Renal pelvis (tissue), 4 donors: ENCODE measurements around the gene HSF4. TPM values are rescaled to one million over a fixed set of nuclear protein-coding genes. Genes with fewer than 3 reads are reported as not detected.
A peak's percentile ranks its signal among the peaks of the same experiment; 100 is the strongest.

Experiments used
- DNase-seq: peaks from one replicate; pipeline ENCODE4 v3.0.0-alpha.2; 2013
- polyA plus RNA-seq, 3 donors: library from polyadenylated mRNA; unstranded; fragments of 120-200 nt; gene quantifications; one replicate each; pipeline ENCODE4 v1.2.1, GENCODE V29; 2013; ENCODE audit not compliant: insufficient read length in 3 of 3

HSF4 gene
- polyA plus RNA-seq, 3 donors, result 1.2 to 3.1 (median 2.9) TPM

GRCh38 chr16:67149276-67150046 is 15.1 kb upstream of the HSF4 start:
- DNase-seq, result no peak

GRCh38 chr16:67150047-67150832 is 14.3 kb upstream of the HSF4 start:
- no peak for DNase-seq

- peak; percentile 70 for DNase-seq
Observed at GRCh38 chr16:67150833-67151396, 13.6 kb upstream of the HSF4 start, which contains the start of gene B3GNT9. B3GNT9 (minus strand) TSS chr16:67150998; CDS start chr16:67150485, 513 bp downstream.

- no peak for DNase-seq
Observed at GRCh38 chr16:67151431-67152097, 13.0 kb upstream of the HSF4 start.

- DNase-seq, result no peak
Observed at GRCh38 chr16:67154578-67155294, 9.8 kb upstream of the HSF4 start.

- peak; percentile 69 for DNase-seq
Observed at GRCh38 chr16:67155295-67156142, 9.0 kb upstream of the HSF4 start.

- no peak for DNase-seq
Observed at GRCh38 chr16:67156143-67156844, 8.3 kb upstream of the HSF4 start.

- no peak for DNase-seq
Observed at GRCh38 chr16:67157106-67157748, 7.3 kb upstream of the HSF4 start.

- DNase-seq, result no peak
Observed at GRCh38 chr16:67157892-67158635, 6.5 kb upstream of the HSF4 start.

- DNase-seq, result no peak
Observed at GRCh38 chr16:67158637-67159600, 5.6 kb upstream of the HSF4 start.

- DNase-seq, result no peak
Observed at GRCh38 chr16:67161595-67162058, 2.9 kb upstream of the HSF4 start.

- no peak for DNase-seq
Observed at GRCh38 chr16:67162506-67163163, 1.9 kb upstream of the HSF4 start.

GRCh38 chr16:67163164-67163998 is 1.2 kb upstream of the HSF4 start:
- DNase-seq, result no peak

- no peak for DNase-seq
Observed at GRCh38 chr16:67163999-67164558, 466 bp upstream of the HSF4 start.
